Keratinocyte (primary cell): ENCODE results near the gene COL13A1.

Experiments used
- EZH2 ChIP-seq: IDR thresholded peaks from one replicate; pipeline ENCODE4 v1.6.1; 2012; ENCODE audit warnings: inconsistent platforms, mild to moderate bottlenecking, low read length, moderate library complexity
- TF ChIP-seq, protein P1 (sequence below), 3 experiments: IDR thresholded peaks in 1 of 3; conservative IDR thresholded peaks in 1 of 3; optimal IDR thresholded peaks in 1 of 3; 2 replicates in 2 of 3; 3 replicates in 1 of 3; pipeline versions ENCODE3 to v1.5.1; 2011; ENCODE audit warnings: low read length in 3 of 3, mild to moderate bottlenecking in 3 of 3, moderate library complexity in 2 of 3, control low read depth in 1 of 3, inconsistent platforms in 1 of 3; ENCODE audit not compliant: insufficient read depth in 2 of 3; ENCODE audit errors: extremely low read depth in 1 of 3

DNA sequence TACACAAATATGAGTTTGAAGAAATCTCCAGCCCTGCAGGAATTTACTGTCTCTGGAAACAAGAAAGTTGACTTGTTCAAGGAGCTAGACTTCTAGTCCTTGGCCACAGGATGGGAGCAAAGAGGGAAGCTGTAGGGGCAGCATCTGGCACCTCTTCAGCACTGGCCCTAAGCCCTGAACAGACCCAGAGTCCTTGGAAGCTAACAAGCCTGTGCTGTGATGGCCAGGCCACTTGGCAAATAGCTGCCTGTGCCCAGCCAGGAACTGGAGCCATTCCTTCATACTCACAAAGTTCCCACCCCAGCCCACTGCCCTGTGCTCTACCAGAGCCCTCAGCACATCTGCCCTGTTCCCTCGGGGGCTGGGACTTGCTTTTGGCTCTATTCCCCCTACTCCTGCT, 9.4 kb upstream of the COL13A1 start:
- TF ChIP-seq, protein P1, sequence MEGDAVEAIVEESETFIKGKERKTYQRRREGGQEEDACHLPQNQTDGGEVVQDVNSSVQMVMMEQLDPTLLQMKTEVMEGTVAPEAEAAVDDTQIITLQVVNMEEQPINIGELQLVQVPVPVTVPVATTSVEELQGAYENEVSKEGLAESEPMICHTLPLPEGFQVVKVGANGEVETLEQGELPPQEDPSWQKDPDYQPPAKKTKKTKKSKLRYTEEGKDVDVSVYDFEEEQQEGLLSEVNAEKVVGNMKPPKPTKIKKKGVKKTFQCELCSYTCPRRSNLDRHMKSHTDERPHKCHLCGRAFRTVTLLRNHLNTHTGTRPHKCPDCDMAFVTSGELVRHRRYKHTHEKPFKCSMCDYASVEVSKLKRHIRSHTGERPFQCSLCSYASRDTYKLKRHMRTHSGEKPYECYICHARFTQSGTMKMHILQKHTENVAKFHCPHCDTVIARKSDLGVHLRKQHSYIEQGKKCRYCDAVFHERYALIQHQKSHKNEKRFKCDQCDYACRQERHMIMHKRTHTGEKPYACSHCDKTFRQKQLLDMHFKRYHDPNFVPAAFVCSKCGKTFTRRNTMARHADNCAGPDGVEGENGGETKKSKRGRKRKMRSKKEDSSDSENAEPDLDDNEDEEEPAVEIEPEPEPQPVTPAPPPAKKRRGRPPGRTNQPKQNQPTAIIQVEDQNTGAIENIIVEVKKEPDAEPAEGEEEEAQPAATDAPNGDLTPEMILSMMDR (optimal IDR thresholded peaks at IDR 0.05 in 1 of 3, IDR thresholded peaks at IDR 0.05 in 1 of 3, conservative IDR thresholded peaks at IDR 0.05 in 1 of 3; ENCODE audit: extremely low read depth in 1 of 3, insufficient read depth in 2 of 3, low read length in 3 of 3) = no peak
- no peak for TF ChIP-seq EZH2
